Omental fat pad (tissue), 4 donors: Measurements from ENCODE around the gene TMEM47. TPM values are rescaled to one million over a fixed set of nuclear protein-coding genes. Genes with fewer than 3 reads are reported as not detected.

Experiments
- ATAC-seq: fragments of 150-250 bp; one replicate; pipeline ENCODE4 v1.9.1; 2016; ENCODE audit warnings: mild to moderate bottlenecking, moderate library complexity; ENCODE audit not compliant: low FRiP score
- DNase-seq: peaks from one replicate; pipeline ENCODE4 v3.0.0-alpha.2; 2019; ENCODE audit warnings: low spot score
- total RNA-seq, 4 donors: library from RNA; depleted of rRNA; stranded (reverse); fragments of >200 nt; gene quantifications; one replicate each; pipeline ENCODE4 v1.1.0, GENCODE V29; 2016
- TF ChIP-seq, protein P1 (sequence below), 3 donors: fragments of 450-650 bp; IDR thresholded peaks; one replicate each; pipeline ENCODE4 v1.5.1; 2016 to 2017; ENCODE audit warnings: antibody characterized with exemption in 3 of 3, mild to moderate bottlenecking in 3 of 3, moderate library complexity in 2 of 3

The TMEM47 gene
- total RNA-seq, 4 donors from 2014 or later: 24.4 to 82.0 (median 30.3) TPM

DNA sequence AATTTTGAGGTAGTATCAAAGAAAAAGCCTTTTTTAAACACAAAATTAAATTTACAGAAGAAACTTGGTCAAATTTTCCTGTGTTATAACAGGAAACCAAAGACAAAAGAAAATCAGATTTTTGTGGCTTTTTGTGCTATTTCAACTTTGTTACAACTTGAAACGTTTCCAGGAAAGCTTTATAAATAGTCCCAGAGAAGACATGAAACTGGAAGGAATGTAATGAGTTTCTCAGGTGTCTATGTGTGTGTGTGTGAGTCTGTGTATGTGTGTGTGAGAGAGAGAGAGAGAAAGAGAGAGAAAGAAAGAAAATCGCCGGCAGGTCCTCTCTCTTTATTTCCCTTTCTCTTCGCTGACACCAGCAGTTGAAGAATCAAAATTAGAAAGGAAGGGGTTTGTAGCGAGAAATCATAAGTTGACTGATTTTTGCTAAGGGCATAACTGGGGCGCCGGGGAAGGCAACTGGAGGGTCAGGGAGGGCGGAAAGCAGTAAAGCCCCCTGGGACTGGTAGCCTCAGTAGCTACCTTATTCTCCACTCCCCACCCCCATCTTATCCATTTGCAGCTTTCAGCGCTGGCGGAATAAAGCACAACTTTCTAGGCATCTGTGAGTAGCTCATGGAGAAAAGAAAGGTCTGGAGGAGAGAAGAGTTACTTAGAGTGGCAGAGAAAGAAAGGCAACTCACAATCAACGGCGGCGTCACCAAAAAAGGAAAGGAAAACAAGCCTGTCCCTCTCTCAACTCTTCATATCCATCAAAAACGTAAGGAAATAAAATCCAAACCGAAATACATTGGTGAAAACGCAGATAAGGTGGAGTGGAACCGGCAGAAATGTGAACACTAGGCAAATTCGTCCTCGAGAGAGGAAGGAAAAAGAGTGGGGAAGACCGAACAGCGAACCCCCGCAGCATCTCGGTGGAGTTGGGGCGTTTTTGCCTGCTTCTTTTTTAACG lies 1.3 kb downstream of the TMEM47 start:
- ATAC-seq: no peak
- TF ChIP-seq, protein P1, sequence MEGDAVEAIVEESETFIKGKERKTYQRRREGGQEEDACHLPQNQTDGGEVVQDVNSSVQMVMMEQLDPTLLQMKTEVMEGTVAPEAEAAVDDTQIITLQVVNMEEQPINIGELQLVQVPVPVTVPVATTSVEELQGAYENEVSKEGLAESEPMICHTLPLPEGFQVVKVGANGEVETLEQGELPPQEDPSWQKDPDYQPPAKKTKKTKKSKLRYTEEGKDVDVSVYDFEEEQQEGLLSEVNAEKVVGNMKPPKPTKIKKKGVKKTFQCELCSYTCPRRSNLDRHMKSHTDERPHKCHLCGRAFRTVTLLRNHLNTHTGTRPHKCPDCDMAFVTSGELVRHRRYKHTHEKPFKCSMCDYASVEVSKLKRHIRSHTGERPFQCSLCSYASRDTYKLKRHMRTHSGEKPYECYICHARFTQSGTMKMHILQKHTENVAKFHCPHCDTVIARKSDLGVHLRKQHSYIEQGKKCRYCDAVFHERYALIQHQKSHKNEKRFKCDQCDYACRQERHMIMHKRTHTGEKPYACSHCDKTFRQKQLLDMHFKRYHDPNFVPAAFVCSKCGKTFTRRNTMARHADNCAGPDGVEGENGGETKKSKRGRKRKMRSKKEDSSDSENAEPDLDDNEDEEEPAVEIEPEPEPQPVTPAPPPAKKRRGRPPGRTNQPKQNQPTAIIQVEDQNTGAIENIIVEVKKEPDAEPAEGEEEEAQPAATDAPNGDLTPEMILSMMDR (IDR thresholded peaks at IDR 0.05): no peak

DNA sequence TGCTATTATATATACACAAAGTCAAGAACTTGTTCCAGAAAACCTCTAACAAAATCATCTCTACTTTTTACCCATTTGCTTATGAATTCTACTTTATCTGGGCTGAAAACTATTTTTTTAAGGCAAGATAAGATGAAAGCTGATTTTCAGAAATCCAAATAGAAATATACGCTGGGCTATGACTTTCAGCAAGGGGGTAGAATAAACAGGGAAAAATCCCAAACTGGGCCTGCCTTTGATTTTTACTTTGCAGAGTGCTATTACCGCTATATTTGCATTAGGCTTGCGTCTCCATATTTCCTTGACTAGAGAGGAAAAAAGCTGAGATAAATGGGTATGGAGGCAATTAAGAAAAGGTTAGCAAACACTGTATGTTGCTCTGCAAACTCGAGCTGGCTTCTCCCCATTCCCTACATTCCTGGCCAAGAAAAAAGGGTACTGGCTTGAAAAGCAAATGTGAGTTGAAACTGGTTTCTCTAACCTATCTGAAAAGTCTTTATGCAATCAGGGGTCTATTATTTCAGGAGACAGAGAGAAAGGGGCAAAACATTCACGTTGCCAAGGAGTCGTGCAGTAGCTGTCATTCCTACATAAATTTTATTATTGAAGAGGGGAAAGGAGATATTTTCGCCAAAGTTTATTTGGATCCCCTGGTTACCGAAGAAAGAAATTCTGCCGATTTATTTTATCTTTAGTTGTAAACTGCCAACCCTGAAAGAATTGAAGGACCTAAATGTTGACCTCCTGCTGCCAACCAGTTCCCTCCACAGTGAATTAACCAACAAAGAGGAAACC lies 2.2 kb downstream of the TMEM47 start:
- TF ChIP-seq, protein P1 (IDR thresholded peaks at IDR 0.05): no peak
- DNase-seq (no peak), ATAC-seq (no peak)

More for the DNA sequence above, 1.3 kb downstream of the TMEM47 start:
- DNase-seq: no peak

DNA sequence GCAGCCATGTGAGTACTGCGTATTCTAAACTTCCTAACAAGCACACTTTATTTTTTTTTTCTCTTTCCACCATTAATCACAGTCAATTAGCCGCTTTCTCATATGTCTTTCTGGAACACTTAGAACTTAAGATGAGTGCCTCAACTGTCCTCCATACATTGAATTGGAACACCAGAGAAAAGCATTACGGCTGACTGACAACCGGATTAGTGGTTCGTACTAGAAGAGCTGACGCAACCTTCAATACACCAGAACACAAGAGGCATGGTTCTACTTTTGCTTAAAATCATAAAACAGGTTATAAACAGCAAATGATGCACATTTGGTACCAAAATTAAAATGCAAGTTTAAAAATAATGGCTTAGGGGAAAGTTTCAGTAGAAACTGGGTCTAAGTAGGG lies 3.3 kb downstream of the TMEM47 start:
- TF ChIP-seq, protein P1 (IDR thresholded peaks at IDR 0.05): no peak
- ATAC-seq (no peak), DNase-seq (no peak)

DNA sequence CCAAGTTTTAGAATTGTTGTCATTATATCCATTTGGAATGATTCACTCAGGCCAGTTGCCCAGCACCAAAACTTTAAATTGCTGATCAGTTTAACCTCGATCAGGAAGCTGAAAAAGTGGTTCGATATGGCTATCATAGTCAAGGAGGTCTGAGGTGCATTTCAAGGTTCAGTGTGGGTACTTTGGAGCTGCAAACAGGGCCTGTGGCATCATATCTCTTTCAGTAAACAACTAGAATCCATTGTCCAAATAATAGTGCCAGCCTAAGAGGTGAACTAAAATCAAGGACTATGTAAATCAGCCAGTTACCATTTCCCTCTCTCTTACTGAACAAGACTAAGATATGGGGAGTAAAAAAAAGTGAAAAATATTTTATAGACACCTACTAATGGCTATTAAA lies 14.2 kb downstream of the TMEM47 start:
- ATAC-seq (no peak), DNase-seq (no peak)
- TF ChIP-seq, protein P1 (IDR thresholded peaks at IDR 0.05): no peak

DNA sequence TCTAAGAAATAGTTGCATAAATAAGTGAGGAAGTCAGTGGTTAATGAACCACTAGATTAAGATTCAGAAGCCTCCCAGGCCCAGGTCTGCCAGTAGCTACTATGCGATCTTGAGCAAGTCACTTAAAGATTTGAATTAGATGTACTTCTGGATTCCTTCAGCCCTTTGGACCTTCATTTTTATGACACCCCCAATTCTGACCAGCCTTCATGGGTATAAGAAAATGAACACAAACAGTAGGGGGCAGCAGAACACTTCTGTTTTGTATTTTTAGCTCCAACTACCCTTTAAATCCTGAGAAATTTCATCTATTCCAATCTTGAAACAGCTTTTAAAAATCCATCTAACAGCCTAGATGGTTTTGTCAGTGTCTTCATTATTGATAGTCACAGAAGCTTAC lies 19.0 kb downstream of the TMEM47 start:
- ATAC-seq (no peak), DNase-seq (no peak)
- TF ChIP-seq, protein P1 (IDR thresholded peaks at IDR 0.05): no peak

DNA sequence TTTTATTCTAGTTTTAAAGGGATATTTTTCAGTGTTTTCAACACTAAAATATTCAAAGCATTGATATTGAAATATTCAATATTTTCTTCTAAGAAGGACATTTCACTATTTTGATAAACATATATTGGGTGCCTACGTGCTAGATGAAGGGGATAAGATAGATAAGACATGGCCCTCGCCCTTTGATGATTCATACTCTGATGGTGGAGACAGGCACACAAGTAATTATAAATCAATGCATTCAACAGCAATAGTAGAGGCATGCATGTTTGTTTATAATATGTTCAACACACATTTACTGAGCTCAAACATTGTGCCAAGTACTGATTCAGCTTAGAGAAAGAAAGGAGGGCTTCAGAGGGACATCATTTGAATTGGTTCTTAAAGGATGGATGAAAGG lies 22.7 kb downstream of the TMEM47 start:
- TF ChIP-seq, protein P1 (IDR thresholded peaks at IDR 0.05): no peak
- DNase-seq: no peak
- ATAC-seq: no peak
